Frontal cortex (tissue), 4 donors: ENCODE results near the gene FOXJ3. TPM values are rescaled to one million over a fixed set of nuclear protein-coding genes. Genes with fewer than 3 reads are reported as not detected.

Experiments
- DNase-seq, 2 donors: peaks; one replicate each; pipeline ENCODE4 v3.0.0; 2012; ENCODE audit warnings: low spot score in 2 of 2
- FAIRE-seq: peaks from 2 replicates; lab custom pipeline; 2012; peaks lifted over from hg19 to GRCh38; lab: Jason Lieb, UNC
- total RNA-seq: library from RNA; depleted of rRNA; stranded (reverse); fragments of >200 nt; gene quantifications from one replicate; pipeline ENCODE4 v1.2.3, GENCODE V29; 2014
- donor health status: control.
- donor health status: control.
- donor health status: control.

Gene FOXJ3
- total RNA-seq, 1 donor from 2014 or later, result 90.5 TPM

GRCh38 chr1:42157667-42158066 lies 177.4 kb downstream of the FOXJ3 start:
- DNase-seq, result no peak

GRCh38 chr1:42155362-42155761 lies 179.7 kb downstream of the FOXJ3 start:
- no peak for FAIRE-seq

More at GRCh38 chr1:42157667-42158066, 177.4 kb downstream of the FOXJ3 start:
- no peak for FAIRE-seq

GRCh38 chr1:42154685-42155084 lies 180.3 kb downstream of the FOXJ3 start:
- FAIRE-seq (no peak), DNase-seq (no peak)

More at GRCh38 chr1:42155362-42155761, 179.7 kb downstream of the FOXJ3 start:
- no peak for DNase-seq

- DNase-seq (no peak), FAIRE-seq (no peak)
These were observed 181.4 kb downstream of the FOXJ3 start for GRCh38 chr1:42153624-42154023.

GRCh38 chr1:42152907-42153600 lies 182.0 kb downstream of the FOXJ3 start, which contains the start of gene GUCA2B:
Gene GUCA2B (plus strand): TSS chr1:42153410. CDS start chr1:42153451, 41 bp downstream.
- DNase-seq (no peak), FAIRE-seq (no peak)

- FAIRE-seq, result no peak
- DNase-seq, result no peak
These were observed 182.9 kb downstream of the FOXJ3 start for GRCh38 chr1:42152119-42152518.

- DNase-seq (no peak), FAIRE-seq (no peak)
These were observed 184.4 kb downstream of the FOXJ3 start for GRCh38 chr1:42150651-42151050.

GRCh38 chr1:42148166-42148565 lies 186.9 kb downstream of the FOXJ3 start:
- FAIRE-seq, result no peak

GRCh38 chr1:42146626-42147320 lies 188.3 kb downstream of the FOXJ3 start:
- peak; percentile 48 to 64 for DNase-seq

More at GRCh38 chr1:42148166-42148565, 186.9 kb downstream of the FOXJ3 start:
- DNase-seq, result no peak

GRCh38 chr1:42145764-42146625 lies 189.0 kb downstream of the FOXJ3 start:
- no peak for DNase-seq
- no peak for FAIRE-seq

More at GRCh38 chr1:42146626-42147320, 188.3 kb downstream of the FOXJ3 start:
- no peak for FAIRE-seq

- no peak for DNase-seq
- FAIRE-seq, result no peak
These were observed 189.7 kb downstream of the FOXJ3 start for GRCh38 chr1:42145389-42145716.

GRCh38 chr1:42144711-42145388 lies 190.2 kb downstream of the FOXJ3 start:
- no peak for FAIRE-seq

GRCh38 chr1:42143896-42144710 lies 190.9 kb downstream of the FOXJ3 start:
- no peak for DNase-seq
- no peak for FAIRE-seq

More at GRCh38 chr1:42144711-42145388, 190.2 kb downstream of the FOXJ3 start:
- DNase-seq, result no peak

- FAIRE-seq, result no peak
- no peak for DNase-seq
These were observed 191.9 kb downstream of the FOXJ3 start for GRCh38 chr1:42142894-42143675.

- FAIRE-seq, result no peak
- DNase-seq, result no peak
These were observed 193.1 kb downstream of the FOXJ3 start for GRCh38 chr1:42141978-42142377.

GRCh38 chr1:42140191-42140590 lies 194.8 kb downstream of the FOXJ3 start:
- no peak for DNase-seq
- no peak for FAIRE-seq

- no peak for FAIRE-seq
These were observed 195.6 kb downstream of the FOXJ3 start for GRCh38 chr1:42139444-42139843.

GRCh38 chr1:42138586-42138985 lies 196.4 kb downstream of the FOXJ3 start:
- DNase-seq (no peak), FAIRE-seq (no peak)

More at GRCh38 chr1:42139444-42139843, 195.6 kb downstream of the FOXJ3 start:
- no peak for DNase-seq
